ENCODE measurements around the gene ST3GAL5. TPM values are rescaled to one million over a fixed set of nuclear protein-coding genes. Genes with fewer than 3 reads are reported as not detected.

Gene ST3GAL5
- total RNA-seq, 4 donors from 2014 or later, result 30.9 to 37.4 (median 32.9) TPM

DNA sequence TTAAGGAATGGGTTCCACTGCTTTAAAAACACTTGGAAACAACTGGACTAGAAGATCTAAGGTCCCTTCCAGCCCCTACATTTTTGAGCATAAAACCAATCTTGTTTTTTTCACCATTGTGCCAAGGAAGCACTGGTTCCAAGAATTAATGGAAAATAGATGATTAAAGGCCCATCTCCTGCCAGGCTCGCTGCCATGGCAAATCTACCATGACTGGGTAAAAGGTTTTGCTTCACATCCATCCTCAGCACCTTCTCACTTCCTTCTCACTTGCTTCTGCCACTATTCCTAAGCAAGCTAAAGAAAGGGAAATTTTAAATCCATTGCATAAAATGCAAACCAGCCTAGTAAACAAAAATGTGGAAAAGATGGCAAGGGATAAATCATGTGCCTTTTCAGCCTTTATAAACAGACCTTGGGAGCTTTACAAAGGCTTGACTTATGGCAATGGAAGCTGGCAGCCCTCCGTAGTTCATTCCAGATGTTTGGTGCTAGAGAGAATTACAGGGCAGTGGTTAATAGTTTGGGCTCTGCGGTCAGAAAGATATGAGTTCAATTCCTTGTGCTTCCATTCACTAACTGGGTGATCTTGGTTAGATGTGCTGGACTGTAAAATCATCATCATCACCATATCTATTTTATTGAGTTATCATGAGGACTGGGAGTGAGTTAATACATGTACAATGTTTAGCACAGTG is 27.0 kb upstream of the ST3GAL5 start:
- Histone ChIP-seq H3K9me3 (no peaks in the 10 kb centered on the region), H3K4me1 (peaks cover 0 to 25% (median 0%) of the 10 kb centered on the region in 4 donors), H3K4me3 (no peak overlapping the region), H3K27me3 (no peaks in the 10 kb centered on the region), H3K27ac (peak overlapping the region in 1 of 4 donors; percentile 58), H3K36me3 (peaks cover 0 to 5% (median 0%) of the 10 kb centered on the region in 3 donors)
- TF ChIP-seq, protein P1, sequence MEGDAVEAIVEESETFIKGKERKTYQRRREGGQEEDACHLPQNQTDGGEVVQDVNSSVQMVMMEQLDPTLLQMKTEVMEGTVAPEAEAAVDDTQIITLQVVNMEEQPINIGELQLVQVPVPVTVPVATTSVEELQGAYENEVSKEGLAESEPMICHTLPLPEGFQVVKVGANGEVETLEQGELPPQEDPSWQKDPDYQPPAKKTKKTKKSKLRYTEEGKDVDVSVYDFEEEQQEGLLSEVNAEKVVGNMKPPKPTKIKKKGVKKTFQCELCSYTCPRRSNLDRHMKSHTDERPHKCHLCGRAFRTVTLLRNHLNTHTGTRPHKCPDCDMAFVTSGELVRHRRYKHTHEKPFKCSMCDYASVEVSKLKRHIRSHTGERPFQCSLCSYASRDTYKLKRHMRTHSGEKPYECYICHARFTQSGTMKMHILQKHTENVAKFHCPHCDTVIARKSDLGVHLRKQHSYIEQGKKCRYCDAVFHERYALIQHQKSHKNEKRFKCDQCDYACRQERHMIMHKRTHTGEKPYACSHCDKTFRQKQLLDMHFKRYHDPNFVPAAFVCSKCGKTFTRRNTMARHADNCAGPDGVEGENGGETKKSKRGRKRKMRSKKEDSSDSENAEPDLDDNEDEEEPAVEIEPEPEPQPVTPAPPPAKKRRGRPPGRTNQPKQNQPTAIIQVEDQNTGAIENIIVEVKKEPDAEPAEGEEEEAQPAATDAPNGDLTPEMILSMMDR (IDR thresholded peaks at IDR 0.05), result no peak
- no peak for TF ChIP-seq POLR2A (IDR thresholded peaks at IDR 0.05)
- no peak for TF ChIP-seq EP300 (IDR thresholded peaks at IDR 0.05)
- WGBS, 2 donors, result 64 to 70% methylated on average over 3 of the region's 3 CpGs
- no peak for DNase-seq (ENCODE audit: low spot score in 2 of 2)

DNA sequence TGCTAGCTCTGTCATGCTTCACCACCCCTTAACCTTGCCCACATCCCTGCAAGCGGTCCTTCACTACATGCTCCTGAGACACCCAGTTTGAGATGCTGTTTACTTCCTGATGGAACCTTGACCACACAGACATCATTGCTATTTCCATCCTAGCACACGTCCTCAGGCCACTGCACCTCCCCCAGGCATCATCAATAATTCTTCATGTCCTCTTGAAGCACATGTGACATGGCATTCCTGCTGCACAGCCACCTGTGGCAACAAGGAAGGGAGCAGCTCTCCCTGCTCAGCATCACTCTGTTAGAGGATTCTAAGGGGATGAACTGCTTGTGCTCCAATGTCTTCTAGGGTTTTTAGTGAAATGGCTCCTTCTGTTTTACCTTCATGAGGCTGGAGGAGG is 26.1 kb upstream of the ST3GAL5 start:
- TF ChIP-seq POLR2A (IDR thresholded peaks at IDR 0.05) (no peak), EP300 (IDR thresholded peaks at IDR 0.05) (no peak)
- TF ChIP-seq, protein P1 (IDR thresholded peaks at IDR 0.05), result no peak
- H3K9me3 ChIP-seq, result no peaks in the 10 kb centered on the region
- H3K4me3 ChIP-seq, result no peak overlapping the region
- H3K4me1 ChIP-seq, result peaks cover 0 to 30% (median 0%) of the 10 kb centered on the region in 4 donors
- peaks cover 0 to 5% (median 0%) of the 10 kb centered on the region in 3 donors for H3K36me3 ChIP-seq
- no peak for DNase-seq (ENCODE audit: low spot score in 2 of 2)
- WGBS, 2 donors, result 43 to 76% methylated on average over 2 of the region's 2 CpGs
- H3K27ac ChIP-seq, result peak overlapping the region in 1 of 4 donors; percentile 26
- H3K27me3 ChIP-seq, result no peaks in the 10 kb centered on the region

DNA sequence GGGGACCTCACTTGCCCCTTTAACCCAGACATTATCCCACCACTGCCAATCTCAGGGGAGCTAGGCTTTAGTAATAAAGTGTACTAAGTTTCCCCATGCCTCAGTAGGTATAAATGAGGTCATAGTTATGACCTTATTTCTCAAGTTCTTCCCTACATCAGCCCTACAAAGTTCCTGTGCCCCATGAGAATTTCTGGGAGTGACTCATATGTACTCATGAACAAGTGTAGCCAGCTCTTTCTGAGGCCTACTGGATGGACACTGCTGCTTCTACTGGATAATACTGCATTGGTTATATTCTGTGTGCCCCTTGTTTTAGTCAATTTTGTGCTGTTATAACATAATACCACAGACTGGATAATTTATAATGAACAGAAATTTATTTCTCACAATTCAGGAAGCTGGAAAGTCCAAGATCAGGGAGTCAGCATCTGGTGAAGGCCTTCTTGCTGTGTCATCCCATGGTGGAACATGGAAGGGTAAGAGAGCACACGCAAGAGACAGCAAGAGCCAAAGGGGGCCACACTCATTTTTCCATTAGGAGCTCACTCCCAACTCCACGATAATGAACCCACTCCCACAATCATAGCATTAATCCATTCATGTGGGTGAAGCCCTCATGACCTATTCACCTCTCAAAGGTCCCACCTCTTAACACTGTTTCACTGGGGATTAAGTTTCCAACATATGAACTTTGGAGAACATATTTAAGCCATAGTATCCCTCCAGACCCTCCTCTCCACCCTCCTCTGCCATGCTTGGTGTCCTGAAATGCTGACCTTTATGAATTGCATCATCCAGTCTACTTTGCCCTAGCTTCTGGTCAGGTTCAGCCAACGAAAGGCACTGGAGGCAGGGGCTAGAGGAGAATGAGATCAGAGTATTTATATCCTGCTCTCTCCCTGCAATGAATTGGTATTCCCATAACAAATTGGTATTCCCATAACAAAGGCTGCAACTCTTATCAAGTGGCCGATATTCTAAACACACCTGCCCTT is 25.4 kb upstream of the ST3GAL5 start:
- whole genome bisulfite sequencing, 2 donors, result 67 to 72% methylated on average over 4 of the region's 4 CpGs
- no peak for TF ChIP-seq POLR2A (IDR thresholded peaks at IDR 0.05)
- TF ChIP-seq, protein P1 (IDR thresholded peaks at IDR 0.05), result no peak
- peak in 1 of 2 donors; percentile 65 for TF ChIP-seq EP300 (IDR thresholded peaks at IDR 0.05)
- no peaks in the 10 kb centered on the region for H3K9me3 ChIP-seq
- peak in 1 of 2 donors; percentile 65 for DNase-seq (ENCODE audit: low spot score in 2 of 2)
- H3K27me3 ChIP-seq, result no peaks in the 10 kb centered on the region
- H3K36me3 ChIP-seq, result peaks cover 0 to 5% (median 0%) of the 10 kb centered on the region in 3 donors
- peak overlapping the region in 1 of 4 donors; percentile 59 for H3K27ac ChIP-seq
- H3K4me3 ChIP-seq, result no peak overlapping the region
- H3K4me1 ChIP-seq, result peaks cover 0 to 34% (median 0%) of the 10 kb centered on the region in 4 donors

- Histone ChIP-seq H3K27me3 (no peaks in the 10 kb centered on the region), H3K4me3 (no peak overlapping the region), H3K27ac (peak overlapping the region in 3 of 4 donors; percentile 12 to 76 (median 67)), H3K36me3 (peaks cover 0 to 5% (median 0%) of the 10 kb centered on the region in 3 donors), H3K4me1 (peaks cover 0 to 44% (median 0%) of the 10 kb centered on the region in 4 donors), H3K9me3 (no peaks in the 10 kb centered on the region)
- 66 to 69% methylated on average over 9 of the region's 9 CpGs for WGBS, 2 donors
- DNase-seq (ENCODE audit: low spot score in 2 of 2), result no peak
- TF ChIP-seq POLR2A (IDR thresholded peaks at IDR 0.05), result no peak
- peak in 1 of 2 donors; percentile 30 for TF ChIP-seq EP300 (IDR thresholded peaks at IDR 0.05)
These were observed 23.3 kb upstream of the ST3GAL5 start for GRCh38 chr2:85911814-85912692.

GRCh38 chr2:85911097-85911496 is 22.3 kb upstream of the ST3GAL5 start:
- no peak for TF ChIP-seq EP300 (IDR thresholded peaks at IDR 0.05)
- no peaks in the 10 kb centered on the region for H3K27me3 ChIP-seq
- peak overlapping the region in 2 of 4 donors; percentile 67 to 76 for H3K27ac ChIP-seq
- H3K4me1 ChIP-seq, result peaks cover 0 to 45% (median 0%) of the 10 kb centered on the region in 4 donors
- DNase-seq (ENCODE audit: low spot score in 2 of 2), result no peak
- 68 to 77% methylated on average over 6 of the region's 6 CpGs for WGBS, 2 donors
- peaks cover 0 to 5% (median 0%) of the 10 kb centered on the region in 3 donors for H3K36me3 ChIP-seq
- no peak overlapping the region for H3K4me3 ChIP-seq
- no peaks in the 10 kb centered on the region for H3K9me3 ChIP-seq
